A172 (cell line): ENCODE measurements around the gene AAGAB. TPM values are rescaled to one million over a fixed set of nuclear protein-coding genes. Genes with fewer than 3 reads are reported as not detected.

Source experiments
- DNase-seq: peaks from one replicate; pipeline ENCODE4 v3.0.0-alpha.2; 2015; ENCODE audit warnings: low spot score
- total RNA-seq: library from RNA; depleted of rRNA; stranded (reverse); fragments of >200 nt; shearing (Covaris generic); gene quantifications from 2 replicates; pipeline ENCODE4 v1.2.3, GENCODE V29; 2014

The AAGAB gene
- total RNA-seq, 1 experiment from 2014 or later, result 78.1 TPM

GRCh38 chr15:67210555-67211168 lies 43.8 kb downstream of the AAGAB start:
- no peak for DNase-seq

DNA sequence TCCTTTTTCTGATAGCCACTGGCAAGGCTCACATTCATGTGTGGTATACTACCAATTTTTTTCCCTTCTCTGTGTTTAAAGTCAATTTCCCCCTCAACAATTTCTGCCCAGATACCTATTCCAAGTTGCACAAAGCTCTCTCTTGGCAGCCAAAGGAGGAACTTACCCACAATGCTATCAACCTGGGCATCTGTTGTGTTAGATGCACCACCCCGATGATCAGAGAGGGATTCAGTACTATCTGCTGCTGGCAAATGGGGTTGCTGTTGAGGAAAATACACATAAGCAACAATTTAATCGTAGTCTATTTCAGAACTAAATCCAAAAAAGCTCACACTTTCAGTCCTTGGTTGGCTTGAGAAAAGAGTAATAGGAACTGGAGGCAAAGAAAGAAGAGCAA lies 46.1 kb downstream of the AAGAB start:
- no peak for DNase-seq

DNA sequence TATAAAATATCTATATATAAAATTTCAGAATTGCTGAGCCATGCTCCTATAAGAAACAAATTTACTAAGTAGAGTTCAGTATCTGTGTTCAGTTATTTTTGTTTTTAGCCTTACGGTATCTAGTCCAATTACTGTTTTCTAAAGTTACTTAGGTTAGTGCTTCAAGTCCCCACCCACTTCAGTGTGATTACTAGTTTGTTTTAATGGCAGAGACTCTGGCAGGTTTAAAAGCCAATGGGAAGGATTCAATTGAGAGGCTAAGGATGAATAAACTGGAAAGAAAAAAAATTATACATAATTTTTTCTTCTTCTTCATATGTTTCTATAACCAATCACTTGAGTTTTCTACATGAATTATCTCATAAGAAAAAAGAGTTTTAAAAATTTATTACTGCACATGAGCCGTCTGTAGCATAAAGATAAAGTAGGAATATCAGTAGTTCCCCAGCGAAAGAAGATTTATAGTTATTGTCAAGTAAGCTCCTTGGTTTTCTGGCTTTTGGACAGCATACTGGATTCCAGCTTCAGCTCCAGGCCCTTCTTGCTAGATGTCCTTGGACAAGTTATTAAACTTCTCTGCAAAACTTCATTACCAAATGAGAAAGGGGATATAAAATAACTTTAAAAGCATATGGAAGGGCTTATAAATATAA lies 46.8 kb downstream of the AAGAB start:
- DNase-seq, result no peak

GRCh38 chr15:67202991-67203390 lies 51.5 kb downstream of the AAGAB start:
- no peak for DNase-seq

DNA sequence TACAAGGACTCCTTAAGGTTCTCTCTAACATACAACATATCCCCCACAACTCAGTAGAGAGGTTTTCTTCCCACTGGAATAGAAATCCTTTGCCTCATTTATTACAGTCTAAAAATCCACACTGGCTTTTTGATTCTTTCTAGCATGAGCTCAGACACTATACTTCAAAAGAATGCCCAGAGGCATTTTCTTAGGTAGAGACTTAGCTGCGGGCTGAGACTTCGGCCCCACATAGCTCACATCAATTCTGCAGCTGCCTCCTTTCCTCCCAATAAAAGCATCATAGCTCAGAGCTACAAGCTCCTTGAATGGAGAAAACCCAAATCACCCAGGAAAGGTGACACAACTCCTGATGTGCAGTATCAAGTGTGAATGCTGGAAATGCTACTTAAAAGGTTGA lies 52.4 kb downstream of the AAGAB start:
- no peak for DNase-seq

GRCh38 chr15:67201136-67201535 lies 53.3 kb downstream of the AAGAB start:
- DNase-seq, result peak; percentile 26

GRCh38 chr15:67199881-67200763 lies 54.3 kb downstream of the AAGAB start:
- DNase-seq, result no peak

DNA sequence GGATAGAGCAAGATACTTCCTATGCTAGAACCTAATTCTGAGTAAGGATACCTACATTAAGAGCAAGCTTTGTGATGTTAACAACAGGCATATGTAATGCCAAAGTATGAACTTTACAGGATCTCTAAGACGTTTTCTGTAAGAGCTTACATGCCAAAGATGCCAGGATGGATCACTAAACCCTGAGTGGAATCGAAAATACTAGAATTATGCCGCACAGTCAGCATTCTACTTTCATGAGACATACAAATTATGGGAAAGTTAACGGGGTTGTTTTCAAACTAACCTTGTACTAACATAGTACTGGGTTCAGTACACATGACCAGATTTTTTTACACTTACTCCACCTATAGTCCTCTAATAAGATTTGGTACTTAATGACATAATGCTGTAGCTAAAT lies 55.1 kb downstream of the AAGAB start:
- no peak for DNase-seq

GRCh38 chr15:67198157-67198754 lies 56.2 kb downstream of the AAGAB start:
- DNase-seq, result no peak

DNA sequence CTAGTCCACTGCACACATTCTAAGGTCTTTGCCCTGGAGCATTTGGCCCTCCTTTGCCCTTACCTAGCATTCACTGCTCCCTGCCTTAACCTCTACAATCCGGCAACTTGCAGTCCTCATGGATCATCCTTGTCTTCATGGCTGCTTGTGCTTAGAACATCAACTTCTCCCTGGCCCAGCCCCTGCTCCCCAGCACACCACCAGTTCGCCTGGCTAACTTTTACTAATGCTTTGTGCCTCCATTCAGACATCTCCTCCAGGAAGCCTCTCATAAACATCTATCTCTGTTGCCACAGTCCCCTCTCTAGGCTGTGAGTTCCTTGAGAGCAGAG lies 57.1 kb downstream of the AAGAB start:
- DNase-seq, result no peak

DNA sequence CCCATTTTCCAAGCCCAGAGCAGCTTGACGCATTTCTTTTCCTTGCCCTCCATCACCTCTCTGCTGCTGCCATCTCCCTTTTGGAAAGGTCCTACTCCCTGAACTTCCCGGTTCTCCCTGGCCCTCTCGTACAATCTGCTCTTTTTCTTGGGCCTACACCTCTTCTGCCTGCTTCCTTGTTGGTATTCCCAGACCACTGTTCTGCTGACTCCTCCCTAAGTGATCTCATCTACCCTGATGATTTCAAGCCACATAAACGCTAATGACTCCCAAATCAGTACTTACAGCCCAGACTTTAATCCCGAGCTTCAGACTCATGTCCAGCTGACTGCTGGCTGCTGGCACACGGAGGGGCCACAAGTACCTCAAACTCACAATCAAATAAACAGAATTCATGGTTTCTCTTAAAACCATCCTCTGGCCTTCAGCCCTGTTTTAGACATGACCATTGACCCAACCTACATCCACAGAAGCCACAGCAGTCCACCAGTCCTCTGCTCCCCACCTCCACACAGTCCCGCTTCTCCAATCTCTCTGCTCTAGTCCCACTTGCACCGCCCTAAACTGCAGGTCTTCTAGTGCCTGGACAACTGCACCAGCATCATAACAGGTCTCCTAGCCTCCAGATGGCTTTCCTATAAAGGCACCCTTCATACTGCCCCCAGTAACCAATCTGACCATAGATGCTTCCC lies 57.6 kb downstream of the AAGAB start:
- peak; percentile 42 for DNase-seq

DNA sequence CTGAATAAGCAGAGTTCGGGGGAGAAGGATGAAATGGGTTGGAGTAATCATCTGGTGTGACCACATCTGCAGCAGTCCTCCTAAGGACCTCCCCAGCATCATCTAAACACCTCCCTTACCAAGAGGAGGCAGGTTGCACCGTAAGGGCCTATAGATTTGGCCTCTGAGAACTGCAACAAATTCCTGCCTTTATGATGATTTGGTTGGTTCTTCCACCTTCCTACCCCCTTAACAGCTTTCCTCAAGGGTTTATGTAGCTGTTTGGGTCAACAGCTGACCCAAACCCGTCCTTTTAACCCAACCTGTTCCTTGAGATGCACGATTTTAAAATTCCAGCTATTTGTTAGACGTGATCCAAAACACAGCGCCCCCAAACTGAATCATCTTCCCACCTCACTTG lies 58.2 kb downstream of the AAGAB start:
- no peak for DNase-seq

GRCh38 chr15:67195305-67195704 lies 59.2 kb downstream of the AAGAB start:
- no peak for DNase-seq

GRCh38 chr15:67194171-67195114 lies 60.0 kb downstream of the AAGAB start:
- no peak for DNase-seq

DNA sequence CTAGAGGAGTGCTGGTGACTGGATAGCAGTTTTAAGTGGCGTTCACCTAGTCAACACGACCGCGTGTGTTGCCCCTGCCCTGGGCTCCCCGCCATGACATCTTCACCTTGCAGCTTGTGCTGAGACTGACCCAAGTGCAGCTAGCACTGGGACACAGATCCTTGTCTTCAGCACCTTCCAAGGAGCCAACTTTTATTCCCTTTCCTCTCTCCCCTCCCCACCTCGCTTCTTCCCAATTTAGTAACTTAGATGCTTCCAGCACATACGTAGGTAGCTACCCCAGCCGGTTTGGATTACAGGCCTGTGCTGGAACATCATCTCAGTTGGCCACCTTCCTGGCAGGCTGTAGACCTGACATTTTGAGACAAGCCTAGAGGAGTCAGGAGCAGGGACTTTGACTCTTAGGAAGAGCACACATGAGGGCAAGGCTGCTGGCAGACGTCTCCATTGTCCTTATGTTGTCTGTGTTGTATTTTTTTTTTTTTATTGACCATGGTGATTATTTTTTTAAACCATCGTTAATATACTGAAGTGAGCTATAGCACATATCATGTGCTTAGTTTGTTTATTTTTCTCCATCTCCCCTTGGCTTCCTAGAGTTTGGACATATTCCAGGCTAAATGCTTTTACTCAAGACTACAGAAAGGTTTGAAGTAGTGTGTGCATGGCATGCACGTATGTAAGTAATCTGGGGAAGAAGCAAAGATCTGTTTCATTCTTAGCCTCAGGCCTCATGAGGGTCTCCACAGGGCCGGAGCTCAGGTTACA lies 61.1 kb downstream of the AAGAB start:
- no peak for DNase-seq

DNA sequence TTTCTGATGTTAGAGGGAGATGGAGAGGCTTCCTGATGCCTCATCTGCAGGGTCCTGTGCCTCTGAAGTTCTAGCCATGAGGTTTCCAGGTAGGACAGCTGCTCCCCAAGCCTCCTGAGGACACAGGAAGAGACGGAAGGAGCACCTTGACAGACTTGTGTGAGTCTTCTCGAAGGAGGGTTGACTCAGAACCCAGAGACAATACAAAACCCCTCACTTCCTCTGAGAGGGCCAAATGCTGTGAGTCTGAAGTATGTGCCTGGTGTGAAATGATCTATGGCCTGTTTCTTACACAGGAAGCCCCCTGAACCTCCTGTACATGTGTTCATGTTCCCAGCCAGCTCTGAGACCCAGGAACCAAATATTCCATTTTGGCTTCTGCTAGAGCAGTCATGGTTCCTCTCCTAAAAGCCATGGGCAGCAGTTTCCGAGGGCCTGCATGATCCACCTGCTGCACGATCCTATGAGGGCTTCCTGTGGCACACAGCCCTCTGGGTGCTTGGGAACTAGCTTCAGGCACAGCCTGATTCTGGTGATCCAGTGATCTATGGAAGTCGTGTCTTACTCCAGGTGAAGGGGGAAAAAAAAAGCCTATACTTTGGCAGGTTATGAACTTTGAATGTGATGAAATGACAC lies 62.2 kb downstream of the AAGAB start:
- no peak for DNase-seq

GRCh38 chr15:67190813-67191212 lies 63.6 kb downstream of the AAGAB start:
- no peak for DNase-seq

DNA sequence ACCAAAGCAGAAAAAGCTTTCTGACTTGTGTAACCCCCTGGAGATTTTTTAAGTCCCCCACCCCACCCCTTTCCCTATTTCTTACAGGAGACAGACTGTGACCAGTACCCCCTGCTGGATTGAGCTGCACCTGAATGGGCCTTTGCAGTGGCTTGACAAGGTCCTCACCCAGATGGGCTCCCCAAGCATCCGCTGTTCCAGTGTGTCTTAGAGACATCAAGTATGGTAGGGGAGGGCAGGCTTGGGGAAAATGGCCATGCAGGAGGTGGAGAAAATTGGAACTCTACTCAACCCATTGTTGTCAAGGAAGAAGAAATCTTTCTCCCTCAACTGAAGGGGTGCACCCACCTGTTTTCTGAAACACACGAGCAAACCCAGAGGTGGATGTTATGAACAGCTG lies 64.1 kb downstream of the AAGAB start:
- no peak for DNase-seq

GRCh38 chr15:67189326-67190051 lies 65.0 kb downstream of the AAGAB start:
- DNase-seq, result no peak
